Measurements from ENCODE around the gene TOGARAM1. TPM values are rescaled to one million over a fixed set of nuclear protein-coding genes. Genes with fewer than 3 reads are reported as not detected.

Gene TOGARAM1
- total and polyA plus RNA-seq, 9 of the 15 experiments (the other 6 are each of a cell fraction or from before 2014, with no cell fraction given): 1.3 to 6.4 (median 3.7) TPM

DNA sequence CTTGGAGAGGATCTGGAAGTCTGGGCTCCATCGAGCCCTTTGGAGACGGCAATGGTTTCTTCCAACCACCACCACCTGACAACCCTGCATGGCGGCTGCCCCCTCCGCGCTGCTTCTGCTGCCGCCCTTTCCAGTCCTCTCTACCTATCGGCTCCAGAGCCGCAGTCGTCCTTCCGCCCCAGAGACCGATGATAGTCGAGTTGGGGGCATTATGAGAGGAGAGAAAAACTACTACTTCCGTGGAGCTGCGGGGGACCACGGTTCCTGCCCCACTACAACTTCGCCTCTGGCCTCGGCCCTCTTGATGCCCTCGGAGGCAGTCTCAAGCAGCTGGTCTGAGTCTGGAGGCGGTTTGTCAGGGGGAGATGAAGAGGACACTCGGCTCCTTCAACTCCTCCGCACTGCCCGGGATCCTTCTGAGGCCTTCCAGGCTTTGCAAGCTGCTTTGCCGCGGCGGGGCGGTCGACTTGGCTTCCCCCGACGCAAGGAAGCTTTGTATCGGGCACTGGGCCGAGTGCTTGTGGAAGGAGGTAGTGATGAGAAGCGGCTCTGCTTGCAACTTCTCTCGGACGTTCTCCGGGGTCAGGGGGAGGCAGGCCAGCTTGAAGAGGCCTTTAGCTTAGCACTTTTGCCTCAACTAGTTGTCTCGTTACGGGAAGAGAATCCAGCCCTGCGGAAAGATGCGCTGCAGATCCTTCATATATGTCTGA lies 499 bp downstream of the TOGARAM1 start:
- ChIA-PET POLR2A (interaction anchor here (0.7 to 1.4 kb wide), 3 partner anchors 46 to 1438 kb away, joined by 3 to 5 read pairs (median 3); no protein-coding TSS in a partner anchor), CTCF (ENCODE audit: low intra/inter-chr PET ratio) (no interaction called here)
- WGBS (ENCODE audit: insufficient coverage, low coverage, missing lambda C conversion rate): under 1% methylated on average over 30 of the region's 39 CpGs
- peak overlapping the region; percentile 53 for H3K4me3 ChIP-seq
- peak overlapping the region; percentile 78 for H2AFZ ChIP-seq (ENCODE audit: low read depth, low read length)
- H3K27ac ChIP-seq (ENCODE audit: extremely low read depth, low read depth, low read length): peak overlapping the region; percentile 63
- peaks cover 88% of the 10 kb centered on the region for H3K79me2 ChIP-seq (ENCODE audit: control insufficient read depth, insufficient read depth, low read length)
- ATAC-seq (peak; percentile 37), FAIRE-seq (no peak), DNase-seq (ENCODE audit: extremely low read depth in 1 of 4, low spot score in 3 of 4) (peak; percentile 8 to 46 (median 28))
- no peaks in the 10 kb centered on the region; a peak in 3 of 5 replicates for H3K4me1 ChIP-seq (replicated peaks in 1 of 2; ENCODE audit: control insufficient read depth in 2 of 2, insufficient read depth in 2 of 2, low read length in 2 of 2)
- peak overlapping the region; percentile 90 for H3K4me2 ChIP-seq (ENCODE audit: insufficient read depth, low read length)
- no peaks in the 10 kb centered on the region for H3K9me1 ChIP-seq (ENCODE audit: control insufficient read depth, insufficient read depth, low read length)
- no peaks in the 10 kb centered on the region for H3K36me3 ChIP-seq (ENCODE audit: control insufficient read depth, insufficient read depth, low read length)
- H4K20me1 ChIP-seq (replicated peaks; ENCODE audit: control insufficient read depth, insufficient read depth, low read length): 0 out of 2 replicates have a peak, but pooled peaks cover 9% of the 10 kb centered on the region
- no peaks in the 10 kb centered on the region for H3K27me3 ChIP-seq (ENCODE audit: control insufficient read depth in 2 of 2, insufficient read depth in 2 of 2, low read length in 2 of 2)
- intact Hi-C loops (cut with micrococcal nuclease): loop anchor here (2.0 to 5.0 kb wide), 3 partner anchors 50 to 290 kb away; partner anchors contain the start of genes MIS18BP1 and PRPF39
- BruUV-seq (replicated peaks): TSS peak; percentile 47
- H3K9ac ChIP-seq (ENCODE audit: insufficient read depth in 1 of 2, low read depth in 2 of 2, low read length in 2 of 2): peak overlapping the region; percentile 56 to 93
- in situ Hi-C loops (cut with MboI): no loop called here
- no peaks in the 10 kb centered on the region for H3K9me3 ChIP-seq (replicated peaks; ENCODE audit: control insufficient read depth, insufficient read depth, low read depth, low read length)
- TF ChIP-seq, protein P1, sequence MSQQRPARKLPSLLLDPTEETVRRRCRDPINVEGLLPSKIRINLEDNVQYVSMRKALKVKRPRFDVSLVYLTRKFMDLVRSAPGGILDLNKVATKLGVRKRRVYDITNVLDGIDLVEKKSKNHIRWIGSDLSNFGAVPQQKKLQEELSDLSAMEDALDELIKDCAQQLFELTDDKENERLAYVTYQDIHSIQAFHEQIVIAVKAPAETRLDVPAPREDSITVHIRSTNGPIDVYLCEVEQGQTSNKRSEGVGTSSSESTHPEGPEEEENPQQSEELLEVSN (IDR thresholded peaks at IDR 0.05; ENCODE audit: borderline replicate concordance in 1 of 2, extremely low read depth in 1 of 2, insufficient read depth in 1 of 2, insufficient read length in 1 of 2, low read depth in 1 of 2, low read length in 1 of 2, poor library complexity in 1 of 2, severe bottlenecking in 1 of 2): peak in 1 of 2 experiments; percentile 74
- peak in 1 of 3 experiments; percentile 82 for TF ChIP-seq YY1 (IDR thresholded peaks at IDR 0.05; ENCODE audit: borderline replicate concordance in 1 of 3, control insufficient read depth in 1 of 3, extremely low read depth in 1 of 3, insufficient read depth in 3 of 3, insufficient read length in 1 of 3, insufficient replicate concordance in 2 of 3, low read depth in 1 of 3, low read length in 2 of 3)
- TF ChIP-seq CREB1 (IDR thresholded peaks at IDR 0.05): no peak
- no peak for TF ChIP-seq CREB1 (CRISPR knock-in tag; IDR thresholded peaks at IDR 0.05)
- peak in 1 of 2 experiments; percentile 3 for TF ChIP-seq AFF1 (IDR thresholded peaks at IDR 0.05; ENCODE audit: low read depth in 1 of 2, partially characterized antibody in 2 of 2)
- TF ChIP-seq RBFOX2 (IDR thresholded peaks at IDR 0.05; ENCODE audit: low read depth, low read length): peak; percentile 40
- 0 out of 2 replicates have a peak, but pooled peaks have one; percentile 0 for TF ChIP-seq CHD2 (IDR thresholded peaks at IDR 0.05; ENCODE audit: low read depth, low read length)
- 0 out of 4 replicates have a peak, but pooled peaks of 1 of the 2 experiments have one; percentile 17 for TF ChIP-seq UBTF (IDR thresholded peaks at IDR 0.05; ENCODE audit: borderline replicate concordance in 1 of 2, low read depth in 2 of 2, low read length in 2 of 2)
- TF ChIP-seq CHD1 (IDR thresholded peaks at IDR 0.05; ENCODE audit: low read length): peak; percentile 50
